GM19043 (cell line): ENCODE data around the gene CD300C.
"Not testable (repeated sequence)": the region's sequence is repeated elsewhere in the genome, so short reads cannot be mapped to it uniquely, and the experiment has no call there.

ENCODE experiments used
- ATAC-seq: cut with Tn5 transposase; IDR thresholded peaks from one replicate; pipeline ENCODE4 v1.9.1; 2021; ENCODE audit warnings: low read depth; ENCODE audit not compliant: unreplicated experiment

CD300C gene

DNA sequence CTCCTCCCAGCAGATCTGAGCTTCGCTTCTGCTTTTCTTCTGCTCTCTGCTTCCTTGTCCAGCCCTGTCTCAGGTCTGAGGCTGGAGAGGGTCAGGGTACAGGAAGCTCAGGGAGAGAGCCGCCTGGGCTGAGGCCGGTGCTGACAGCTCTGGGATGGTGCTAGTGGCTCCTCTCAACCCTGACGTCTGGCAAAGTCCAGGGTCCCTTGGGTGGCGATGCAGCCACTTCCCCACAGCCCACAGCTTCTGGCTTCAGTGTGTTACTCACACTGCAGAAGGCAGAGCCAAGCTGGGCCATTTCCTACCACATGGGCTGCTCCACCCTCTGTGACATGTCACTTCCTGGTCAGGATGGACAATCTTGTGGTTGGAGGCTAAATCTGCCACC lies at the start of gene CD300C:
TSS of gene CD300C (minus strand) at position 273 of the 388 bp plus-strand sequence. CDS start 333 bp downstream, outside the sequence.
- no peak for ATAC-seq

- no peak for ATAC-seq
Observed at GRCh38 chr17:74595037-74595750, 49.3 kb upstream of the CD300C start.

DNA sequence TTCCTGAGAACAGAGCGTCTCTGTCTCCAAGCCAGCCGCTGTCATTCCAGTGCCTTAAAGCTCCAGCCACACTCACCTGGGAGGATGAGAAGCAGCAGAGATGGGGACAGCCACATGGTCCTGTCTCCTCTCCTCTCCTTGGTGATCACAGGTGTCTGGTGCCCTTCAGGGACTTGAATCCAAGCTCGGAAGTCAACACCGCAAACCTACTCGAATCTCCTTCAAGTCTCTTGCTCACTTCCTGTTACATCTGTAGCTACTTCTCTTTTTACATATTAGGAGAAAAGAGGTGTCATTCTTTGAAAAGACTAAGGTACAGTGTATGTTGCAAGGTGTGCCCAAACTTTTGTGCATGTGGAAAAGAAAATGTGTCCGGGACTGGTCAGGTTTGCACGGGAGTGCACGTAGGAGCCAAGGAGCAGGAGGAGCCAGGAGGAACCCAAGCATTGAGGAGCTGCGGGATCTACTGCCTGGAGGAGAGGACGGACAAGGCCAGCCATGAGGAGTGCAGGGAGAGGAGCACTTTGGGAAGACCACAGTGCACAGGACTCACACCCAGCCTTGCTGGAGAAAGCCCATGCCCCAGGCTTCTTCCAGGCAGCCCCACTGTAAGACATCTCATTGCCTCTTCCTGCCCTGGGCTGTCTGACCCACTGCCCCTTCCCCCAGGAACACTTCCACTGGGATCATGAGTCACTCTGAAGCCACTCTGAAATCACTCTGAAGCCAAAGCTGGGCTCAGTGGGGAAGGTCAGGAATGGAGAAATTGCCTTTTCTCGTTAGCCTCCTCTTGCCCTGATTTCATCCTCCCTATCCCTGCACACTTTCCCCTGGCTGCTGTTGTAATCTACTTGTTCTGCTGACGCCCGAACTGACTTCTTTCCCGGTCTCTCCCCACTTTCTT lies 46.4 kb upstream of the CD300C start, which contains the start of gene CD300LD:
TSS of gene CD300LD (minus strand) at position 197 of the 904 bp plus-strand sequence. CDS start at position 116, 81 bp downstream.
- no peak for ATAC-seq

GRCh38 chr17:74591503-74591902 lies 45.6 kb upstream of the CD300C start:
- no peak for ATAC-seq

- no peak for ATAC-seq
Observed at GRCh38 chr17:74585711-74586110, 39.8 kb upstream of the CD300C start.

DNA sequence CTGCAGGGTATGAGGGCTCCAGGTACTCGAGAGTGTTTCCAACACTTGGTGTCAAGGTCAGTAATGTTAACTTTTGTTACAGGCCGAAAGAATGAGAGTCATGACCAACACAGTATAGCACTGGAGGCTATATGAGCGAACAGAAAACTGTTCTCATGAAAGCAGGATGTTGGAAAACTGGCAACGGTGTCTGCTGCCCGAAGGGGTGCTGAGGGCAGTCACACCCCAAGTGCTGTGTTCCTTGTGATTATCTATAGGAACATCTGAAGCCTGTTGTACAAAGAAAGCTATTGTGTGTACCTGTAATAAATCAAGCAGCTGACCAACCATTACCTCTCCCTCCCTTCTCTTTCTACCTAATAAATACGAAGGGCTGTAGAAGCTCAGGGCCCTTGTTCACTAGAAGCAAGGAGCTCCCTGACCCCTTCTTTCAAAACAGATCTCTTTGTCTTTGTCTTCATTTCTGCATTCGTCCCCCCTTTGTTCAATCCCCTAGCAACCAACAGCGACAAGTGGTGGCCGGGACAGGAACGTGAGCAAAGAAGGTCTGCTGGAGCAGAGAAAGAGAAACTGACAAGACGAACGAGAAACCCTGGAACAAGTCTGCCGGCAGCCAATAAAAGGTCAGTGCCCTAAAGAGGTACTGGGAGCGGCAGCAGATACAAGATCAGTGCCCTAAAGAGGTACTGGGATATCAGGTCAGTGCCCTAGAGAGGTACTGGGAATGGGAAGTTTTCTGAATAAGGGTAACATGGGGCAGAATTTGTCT lies 38.6 kb upstream of the CD300C start:
- no peak for ATAC-seq

GRCh38 chr17:74582633-74583032 lies 36.7 kb upstream of the CD300C start:
- no peak for ATAC-seq

GRCh38 chr17:74579900-74580299 lies 34.0 kb upstream of the CD300C start:
- ATAC-seq = no peak

GRCh38 chr17:74578979-74579378 lies 33.1 kb upstream of the CD300C start:
- no peak for ATAC-seq

GRCh38 chr17:74574489-74575142 lies 28.7 kb upstream of the CD300C start:
- no peak for ATAC-seq

- not testable (repeated sequence) for ATAC-seq
Observed at GRCh38 chr17:74573635-74574034, 27.7 kb upstream of the CD300C start.

GRCh38 chr17:74573169-74573568 lies 27.3 kb upstream of the CD300C start:
- no peak for ATAC-seq

DNA sequence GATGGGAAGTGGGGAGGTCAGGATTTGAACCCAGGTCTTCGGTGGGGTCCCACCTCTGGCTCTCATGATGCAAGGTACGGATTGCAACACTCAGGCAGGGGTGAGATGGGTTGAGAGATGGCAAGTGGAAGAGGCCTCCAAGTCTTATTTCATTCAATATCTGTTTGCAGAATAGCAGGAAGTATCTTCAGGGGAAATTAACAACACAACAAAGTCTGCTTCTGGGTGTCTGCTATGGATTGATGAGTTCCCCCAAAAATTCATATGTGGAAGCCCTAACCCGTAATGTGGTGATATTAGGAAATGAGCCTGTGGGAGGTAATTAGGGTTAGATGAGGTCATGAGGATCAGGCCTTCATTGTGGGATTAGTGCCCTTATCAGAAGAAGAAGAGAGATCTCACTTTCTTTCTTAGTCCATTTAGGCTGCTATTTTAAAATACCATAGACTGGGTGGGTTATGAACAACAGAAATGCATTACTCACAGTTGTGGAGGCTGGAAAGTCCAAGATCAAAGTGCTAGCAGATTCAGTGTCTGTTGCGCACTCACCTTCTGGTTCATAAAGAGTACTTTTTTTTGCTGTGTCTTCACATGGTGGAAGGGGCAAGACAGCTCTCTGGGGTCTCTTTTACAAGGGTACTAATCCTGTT lies 25.8 kb upstream of the CD300C start:
- ATAC-seq = no peak

DNA sequence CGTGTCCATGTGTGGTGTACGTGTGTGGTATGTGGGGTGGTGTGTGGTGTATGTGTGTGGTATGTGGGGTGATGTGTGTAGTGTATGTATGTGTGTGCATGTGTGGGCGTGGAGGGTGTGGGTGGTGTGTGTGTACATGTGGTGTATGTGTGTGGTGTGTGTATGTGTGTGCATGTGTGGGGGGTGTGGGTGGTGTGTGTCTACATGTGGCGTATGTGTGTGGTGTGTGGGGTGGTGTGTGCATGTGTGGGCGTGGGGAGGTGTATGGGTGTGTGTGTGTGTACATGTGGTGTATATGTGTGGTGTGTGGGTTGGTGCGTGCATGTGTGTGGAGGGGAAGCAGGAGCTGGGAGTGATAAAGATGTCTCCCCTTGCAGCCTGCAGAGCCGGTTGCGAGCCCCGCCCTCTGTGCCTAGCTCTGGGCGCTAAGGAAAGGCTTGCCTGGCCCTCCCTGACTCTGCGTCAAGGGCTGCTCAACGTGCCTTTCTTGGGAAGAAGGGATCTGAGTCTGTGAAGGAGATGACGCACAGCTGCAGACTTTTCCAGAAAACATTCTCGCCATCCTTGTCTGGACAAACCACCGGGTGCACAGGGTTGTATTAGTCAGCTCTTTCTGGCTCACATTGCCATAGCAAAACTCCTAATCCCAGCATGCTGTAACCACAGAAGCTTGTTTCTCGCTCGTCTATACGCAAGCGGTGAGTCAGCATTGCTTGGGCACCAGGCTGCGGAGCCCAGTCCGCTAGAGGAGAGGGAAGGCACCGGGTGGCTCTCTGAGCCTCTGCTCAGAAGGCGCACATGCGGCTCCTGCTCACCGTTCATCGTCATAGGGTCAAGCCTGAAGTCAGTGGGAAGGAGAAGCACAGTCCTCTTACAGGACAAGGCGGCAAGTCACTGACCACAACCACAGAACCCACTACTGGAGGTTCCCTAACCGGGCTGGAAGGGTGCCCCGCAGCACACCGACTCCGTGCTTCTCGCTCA lies 23.4 kb upstream of the CD300C start:
- no peak for ATAC-seq

DNA sequence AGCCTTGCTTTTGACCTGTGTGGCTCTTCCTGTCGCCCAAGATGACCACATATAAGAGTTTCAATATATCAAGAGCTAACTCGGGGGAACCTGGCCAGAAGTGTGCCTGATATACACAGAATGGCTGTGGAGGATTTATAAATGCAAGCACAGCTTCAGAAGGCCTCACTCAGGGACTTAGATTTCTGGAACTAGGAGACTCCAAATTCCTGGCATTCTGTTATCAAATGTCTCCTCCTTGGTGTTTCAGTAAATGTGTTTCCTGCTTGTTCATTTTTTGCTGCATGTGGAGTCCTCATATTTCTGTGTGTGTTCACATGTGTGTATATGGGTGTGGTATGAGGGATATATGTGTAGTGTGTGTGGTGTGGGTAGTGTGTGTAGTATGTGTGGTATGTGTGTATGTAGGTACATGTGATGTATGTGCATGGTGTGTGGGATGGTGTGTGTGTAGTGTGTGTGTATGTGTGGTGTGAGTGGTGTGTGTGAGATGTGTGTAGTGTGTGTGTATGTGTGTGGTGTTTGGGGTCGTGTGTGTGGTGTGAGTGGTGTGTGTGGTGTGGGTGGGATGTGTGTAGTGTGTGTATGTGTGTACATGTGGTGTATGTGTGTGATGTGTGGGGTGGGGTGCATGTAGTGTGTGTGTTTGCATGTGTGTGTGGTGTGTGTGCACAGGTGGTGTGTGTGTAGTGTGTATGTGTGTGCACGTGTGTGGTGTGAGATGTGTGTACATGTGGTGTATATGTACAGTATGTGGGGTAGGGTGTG lies 22.4 kb upstream of the CD300C start:
- ATAC-seq = no peak

DNA sequence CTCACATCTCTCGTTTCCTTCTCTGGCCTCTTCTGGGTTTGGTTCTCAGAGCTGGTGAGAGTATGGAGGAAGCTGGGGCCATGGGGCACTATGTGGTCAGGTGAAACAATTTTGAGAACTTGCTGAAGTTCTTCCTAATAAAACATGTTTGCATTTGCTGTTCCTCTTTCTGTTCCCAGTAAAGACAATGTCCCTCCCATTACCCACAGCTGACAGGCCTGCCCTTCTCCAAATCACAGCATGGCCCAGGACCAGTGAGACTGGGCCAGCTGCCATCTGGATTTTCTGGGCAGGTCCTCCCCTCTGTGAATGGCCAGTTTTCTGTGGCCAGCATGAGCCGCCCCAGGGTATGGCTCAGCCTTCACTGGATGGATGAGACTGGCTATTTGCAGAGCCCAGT lies 21.5 kb upstream of the CD300C start, which contains the start of gene CD300H:
TSS of gene CD300H (minus strand) at position 113 of the 400 bp plus-strand sequence.
- no peak for ATAC-seq

DNA sequence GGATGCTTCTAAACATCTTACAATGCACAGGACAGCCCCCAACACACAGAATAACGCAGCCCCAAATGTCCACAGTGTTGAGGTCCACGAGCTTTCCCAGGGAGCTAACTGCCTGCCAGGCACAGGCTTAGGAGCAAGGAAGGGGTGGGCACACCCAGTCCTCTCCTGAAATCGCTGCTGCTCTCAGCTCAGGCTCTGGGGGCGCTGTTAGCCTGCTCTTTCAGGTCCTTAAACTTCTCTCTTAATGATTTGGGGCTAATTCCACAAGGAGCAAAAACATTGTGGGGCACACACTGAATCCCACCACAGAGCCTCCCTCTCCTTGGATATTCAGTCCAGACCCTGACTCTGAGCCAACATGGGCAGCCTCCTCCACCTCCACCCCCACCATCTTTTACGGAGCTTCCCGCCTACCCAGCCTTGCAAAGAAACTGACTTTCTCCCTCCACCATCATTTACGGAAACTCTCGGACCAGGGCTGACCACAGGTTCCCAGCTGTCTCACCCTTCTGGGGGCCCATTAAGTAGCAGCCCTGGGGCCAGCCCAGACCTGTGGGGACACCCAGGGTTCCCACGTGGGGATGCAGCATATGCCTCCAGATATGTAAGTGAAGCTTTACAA lies 20.3 kb upstream of the CD300C start:
- no peak for ATAC-seq
